C4-2B (cell line): ENCODE data around the gene DOK1.

Source experiments
- H3K27ac ChIP-seq: fragments of 450-650 bp; 2 replicates; pipeline ENCODE4 v1.5.1; 2017
- CTCF ChIP-seq: fragments of 450-650 bp; conservative IDR thresholded peaks from 2 replicates; pipeline ENCODE4 v1.5.1; 2017; ENCODE audit warnings: mild to moderate bottlenecking
- ZFX ChIP-seq: fragments of 450-650 bp; IDR thresholded peaks from 2 replicates; pipeline ENCODE4 v1.6.1; 2017

DOK1 gene

DNA sequence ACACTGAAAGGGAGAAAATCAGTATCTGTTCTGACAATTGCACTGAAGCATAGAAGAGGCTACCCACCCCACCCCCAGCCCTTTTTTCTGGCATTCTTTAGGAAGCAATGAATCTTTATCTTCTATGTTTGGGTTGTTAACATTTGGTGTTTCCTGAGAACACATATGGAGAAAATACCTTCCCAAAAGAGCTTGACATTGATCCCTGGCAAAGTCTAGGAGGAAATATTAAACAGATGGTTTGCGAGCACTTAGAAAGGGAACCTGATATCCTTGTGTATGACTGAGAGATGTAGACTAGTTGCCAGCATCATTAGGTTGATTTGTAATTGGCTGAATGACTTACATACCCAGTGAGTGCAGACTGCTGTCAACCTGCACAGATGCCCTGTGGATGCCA, 42.9 kb downstream of the DOK1 start:
- TF ChIP-seq CTCF (no peak), ZFX (no peak)
- no peak overlapping the region for H3K27ac ChIP-seq

GRCh38 chr2:74599676-74600075, 45.2 kb downstream of the DOK1 start:
- TF ChIP-seq CTCF, result no peak
- no peak for TF ChIP-seq ZFX
- H3K27ac ChIP-seq, result no peak overlapping the region

- TF ChIP-seq ZFX, result no peak
- no peak for TF ChIP-seq CTCF
- no peak overlapping the region for H3K27ac ChIP-seq
Measured at GRCh38 chr2:74602586-74603281, 48.2 kb downstream of the DOK1 start.

- TF ChIP-seq ZFX (no peak), CTCF (no peak)
- no peak overlapping the region for H3K27ac ChIP-seq
Measured at GRCh38 chr2:74603282-74604000, 48.9 kb downstream of the DOK1 start.

DNA sequence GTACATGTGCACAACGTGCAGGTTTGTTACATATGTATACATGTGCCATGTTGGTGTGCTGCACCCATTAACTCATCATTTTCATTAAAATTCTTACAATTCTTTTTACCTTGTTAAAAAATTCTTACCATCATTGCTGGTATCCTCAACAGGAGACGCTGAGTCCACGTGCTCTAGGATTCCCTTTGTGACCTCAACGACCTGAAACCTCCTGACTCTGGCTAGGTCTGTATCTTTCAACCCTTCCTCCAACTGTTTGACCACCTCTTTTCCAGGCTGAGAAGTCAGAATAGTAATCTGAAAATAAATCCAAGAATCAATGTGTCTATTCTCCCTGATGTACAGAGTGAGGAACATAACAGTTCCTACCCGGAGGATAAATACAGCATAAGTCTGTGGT, 52.4 kb downstream of the DOK1 start:
- TF ChIP-seq CTCF (no peak), ZFX (no peak)

More for the DNA sequence above, 52.4 kb downstream of the DOK1 start:
- H3K27ac ChIP-seq, result no peak overlapping the region
